ENCODE data around the gene UBAP1.
"Not testable (repeated sequence)": the region's sequence is repeated elsewhere in the genome, so short reads cannot be mapped to it uniquely, and the experiment has no call there.

Gene UBAP1

GRCh38 chr9:34254966-34255825, 76.4 kb downstream of the UBAP1 start:
- H3K9me3 ChIP-seq (ENCODE audit: control insufficient read depth, low read length) = no peaks in the 10 kb centered on the region
- no peaks in the 10 kb centered on the region for H3K27me3 ChIP-seq (replicated peaks; ENCODE audit: control insufficient read depth, insufficient read depth, low read length, poor library complexity, severe bottlenecking)
- H3K4me3 ChIP-seq (ENCODE audit: insufficient read depth, low read depth, low read length, poor library complexity, severe bottlenecking) = no peak overlapping the region
- DNase-seq = no peak
- H3K4me1 ChIP-seq (ENCODE audit: control insufficient read depth, insufficient read depth, low read length, poor library complexity, severe bottlenecking) = no peaks in the 10 kb centered on the region
- H3K27ac ChIP-seq (ENCODE audit: insufficient read depth, low read length, poor library complexity, severe bottlenecking) = no peak overlapping the region
- H3K36me3 ChIP-seq (ENCODE audit: control insufficient read depth, insufficient read depth, low read length) = peaks cover 28% of the 10 kb centered on the region

GRCh38 chr9:34256104-34256503, 77.3 kb downstream of the UBAP1 start:
- H3K9me3 ChIP-seq (ENCODE audit: control insufficient read depth, low read length) = no peaks in the 10 kb centered on the region
- no peak overlapping the region for H3K27ac ChIP-seq (ENCODE audit: insufficient read depth, low read length, poor library complexity, severe bottlenecking)
- DNase-seq = no peak
- H3K27me3 ChIP-seq (replicated peaks; ENCODE audit: control insufficient read depth, insufficient read depth, low read length, poor library complexity, severe bottlenecking) = no peaks in the 10 kb centered on the region
- H3K4me1 ChIP-seq (ENCODE audit: control insufficient read depth, insufficient read depth, low read length, poor library complexity, severe bottlenecking) = no peaks in the 10 kb centered on the region
- no peak overlapping the region for H3K4me3 ChIP-seq (ENCODE audit: insufficient read depth, low read depth, low read length, poor library complexity, severe bottlenecking)
- peaks cover 19% of the 10 kb centered on the region for H3K36me3 ChIP-seq (ENCODE audit: control insufficient read depth, insufficient read depth, low read length)

- Histone ChIP-seq H3K4me3 (ENCODE audit: insufficient read depth, low read depth, low read length, poor library complexity, severe bottlenecking) (no peak overlapping the region), H3K27ac (ENCODE audit: insufficient read depth, low read length, poor library complexity, severe bottlenecking) (no peak overlapping the region)
These were observed 78.2 kb downstream of the UBAP1 start for GRCh38 chr9:34256987-34257585.

GRCh38 chr9:34259315-34259714, 80.5 kb downstream of the UBAP1 start:
- H3K9me3 ChIP-seq (ENCODE audit: control insufficient read depth, low read length) = no peaks in the 10 kb centered on the region
- no peak for DNase-seq
- H3K36me3 ChIP-seq (ENCODE audit: control insufficient read depth, insufficient read depth, low read length) = no peaks in the 10 kb centered on the region
- no peaks in the 10 kb centered on the region for H3K27me3 ChIP-seq (replicated peaks; ENCODE audit: control insufficient read depth, insufficient read depth, low read length, poor library complexity, severe bottlenecking)
- H3K4me3 ChIP-seq (ENCODE audit: insufficient read depth, low read depth, low read length, poor library complexity, severe bottlenecking) = no peak overlapping the region
- H3K4me1 ChIP-seq (ENCODE audit: control insufficient read depth, insufficient read depth, low read length, poor library complexity, severe bottlenecking) = no peaks in the 10 kb centered on the region
- H3K27ac ChIP-seq (ENCODE audit: insufficient read depth, low read length, poor library complexity, severe bottlenecking) = no peak overlapping the region

More at GRCh38 chr9:34256987-34257585, 78.2 kb downstream of the UBAP1 start:
- Histone ChIP-seq H3K36me3 (ENCODE audit: control insufficient read depth, insufficient read depth, low read length) (peaks cover 9% of the 10 kb centered on the region), H3K4me1 (ENCODE audit: control insufficient read depth, insufficient read depth, low read length, poor library complexity, severe bottlenecking) (no peaks in the 10 kb centered on the region), H3K27me3 (replicated peaks; ENCODE audit: control insufficient read depth, insufficient read depth, low read length, poor library complexity, severe bottlenecking) (no peaks in the 10 kb centered on the region), H3K9me3 (ENCODE audit: control insufficient read depth, low read length) (no peaks in the 10 kb centered on the region)
- no peak for DNase-seq

- H3K27ac ChIP-seq (ENCODE audit: insufficient read depth, low read length, poor library complexity, severe bottlenecking) = no peak overlapping the region
- no peak overlapping the region for H3K4me3 ChIP-seq (ENCODE audit: insufficient read depth, low read depth, low read length, poor library complexity, severe bottlenecking)
- H3K36me3 ChIP-seq (ENCODE audit: control insufficient read depth, insufficient read depth, low read length) = no peaks in the 10 kb centered on the region
- no peaks in the 10 kb centered on the region for H3K4me1 ChIP-seq (ENCODE audit: control insufficient read depth, insufficient read depth, low read length, poor library complexity, severe bottlenecking)
- no peak for DNase-seq
- no peaks in the 10 kb centered on the region for H3K27me3 ChIP-seq (replicated peaks; ENCODE audit: control insufficient read depth, insufficient read depth, low read length, poor library complexity, severe bottlenecking)
- H3K9me3 ChIP-seq (ENCODE audit: control insufficient read depth, low read length) = no peaks in the 10 kb centered on the region
These were observed 84.1 kb downstream of the UBAP1 start for GRCh38 chr9:34262971-34263370.

- Histone ChIP-seq H3K4me1 (ENCODE audit: control insufficient read depth, insufficient read depth, low read length, poor library complexity, severe bottlenecking) (no peaks in the 10 kb centered on the region), H3K27ac (ENCODE audit: insufficient read depth, low read length, poor library complexity, severe bottlenecking) (no peak overlapping the region), H3K4me3 (ENCODE audit: insufficient read depth, low read depth, low read length, poor library complexity, severe bottlenecking) (no peak overlapping the region), H3K36me3 (ENCODE audit: control insufficient read depth, insufficient read depth, low read length) (no peaks in the 10 kb centered on the region), H3K27me3 (replicated peaks; ENCODE audit: control insufficient read depth, insufficient read depth, low read length, poor library complexity, severe bottlenecking) (no peaks in the 10 kb centered on the region), H3K9me3 (ENCODE audit: control insufficient read depth, low read length) (no peaks in the 10 kb centered on the region)
- no peak for DNase-seq
These were observed 88.8 kb downstream of the UBAP1 start for GRCh38 chr9:34267660-34268059.

- H3K27me3 ChIP-seq (replicated peaks; ENCODE audit: control insufficient read depth, insufficient read depth, low read length, poor library complexity, severe bottlenecking) = no peaks in the 10 kb centered on the region
- DNase-seq = no peak
These were observed 92.6 kb downstream of the UBAP1 start for GRCh38 chr9:34271265-34272006.

GRCh38 chr9:34272101-34272541, 93.3 kb downstream of the UBAP1 start:
- Histone ChIP-seq H3K27ac (ENCODE audit: insufficient read depth, low read length, poor library complexity, severe bottlenecking) (no peak overlapping the region), H3K27me3 (replicated peaks; ENCODE audit: control insufficient read depth, insufficient read depth, low read length, poor library complexity, severe bottlenecking) (no peaks in the 10 kb centered on the region), H3K9me3 (ENCODE audit: control insufficient read depth, low read length) (no peaks in the 10 kb centered on the region), H3K36me3 (ENCODE audit: control insufficient read depth, insufficient read depth, low read length) (no peaks in the 10 kb centered on the region), H3K4me3 (ENCODE audit: insufficient read depth, low read depth, low read length, poor library complexity, severe bottlenecking) (no peak overlapping the region), H3K4me1 (ENCODE audit: control insufficient read depth, insufficient read depth, low read length, poor library complexity, severe bottlenecking) (no peaks in the 10 kb centered on the region)
- no peak for DNase-seq

More at GRCh38 chr9:34271265-34272006, 92.6 kb downstream of the UBAP1 start:
- H3K4me3 ChIP-seq (ENCODE audit: insufficient read depth, low read depth, low read length, poor library complexity, severe bottlenecking) = no peak overlapping the region
- H3K36me3 ChIP-seq (ENCODE audit: control insufficient read depth, insufficient read depth, low read length) = no peaks in the 10 kb centered on the region
- no peaks in the 10 kb centered on the region for H3K4me1 ChIP-seq (ENCODE audit: control insufficient read depth, insufficient read depth, low read length, poor library complexity, severe bottlenecking)
- H3K27ac ChIP-seq (ENCODE audit: insufficient read depth, low read length, poor library complexity, severe bottlenecking) = no peak overlapping the region
- no peaks in the 10 kb centered on the region for H3K9me3 ChIP-seq (ENCODE audit: control insufficient read depth, low read length)

GRCh38 chr9:34273588-34273987, 94.7 kb downstream of the UBAP1 start:
- H3K27ac ChIP-seq (ENCODE audit: insufficient read depth, low read length, poor library complexity, severe bottlenecking); H3K4me3 ChIP-seq (ENCODE audit: insufficient read depth, low read depth, low read length, poor library complexity, severe bottlenecking); H3K36me3 ChIP-seq (ENCODE audit: control insufficient read depth, insufficient read depth, low read length); H3K9me3 ChIP-seq (ENCODE audit: control insufficient read depth, low read length); H3K27me3 ChIP-seq (replicated peaks; ENCODE audit: control insufficient read depth, insufficient read depth, low read length, poor library complexity, severe bottlenecking); H3K4me1 ChIP-seq (ENCODE audit: control insufficient read depth, insufficient read depth, low read length, poor library complexity, severe bottlenecking); DNase-seq: not testable (repeated sequence)

- Histone ChIP-seq H3K27ac (ENCODE audit: insufficient read depth, low read length, poor library complexity, severe bottlenecking) (no peak overlapping the region), H3K36me3 (ENCODE audit: control insufficient read depth, insufficient read depth, low read length) (no peaks in the 10 kb centered on the region), H3K9me3 (ENCODE audit: control insufficient read depth, low read length) (no peaks in the 10 kb centered on the region), H3K4me1 (ENCODE audit: control insufficient read depth, insufficient read depth, low read length, poor library complexity, severe bottlenecking) (no peaks in the 10 kb centered on the region), H3K27me3 (replicated peaks; ENCODE audit: control insufficient read depth, insufficient read depth, low read length, poor library complexity, severe bottlenecking) (no peaks in the 10 kb centered on the region), H3K4me3 (ENCODE audit: insufficient read depth, low read depth, low read length, poor library complexity, severe bottlenecking) (no peak overlapping the region)
- DNase-seq = no peak
These were observed 97.0 kb downstream of the UBAP1 start for GRCh38 chr9:34275811-34276210.

Data from effector memory CD4-positive, alpha-beta T cell (primary cell).